OCI-LY7 (cell line): ENCODE data around the gene ZKSCAN5. TPM values are rescaled to one million over a fixed set of nuclear protein-coding genes. Genes with fewer than 3 reads are reported as not detected.

Experiments used
- BruUV-seq: library from RNA; stranded (reverse); fragments of 400-500 nt; replicated peaks from 2 replicates; lab custom pipeline; 2021; lab: Mats Ljungman, UMichigan
- CTCF ChIA-PET: fragments of 300-600 bp; sonication (Branson Sonifier 250); formaldehyde crosslinking; loops from one replicate; lab custom pipeline; 2022; ENCODE audit warnings: antibody characterized with exemption; ENCODE audit not compliant: unreplicated experiment; lab: Charles Lee
- POLR2A ChIA-PET: fragments of 300-600 bp; sonication (Branson Sonifier 250); formaldehyde crosslinking; loops from one replicate; lab custom pipeline; 2022; ENCODE audit warnings: antibody characterized with exemption; lab: Charles Lee
- DNase-seq: peaks from one replicate; pipeline ENCODE4 v3.0.0-alpha.2; 2015; ENCODE audit warnings: low spot score
- H2AFZ ChIP-seq: fragments of 200-600 bp; sonication (generic), shearing (Covaris generic); 2 replicates; pipeline ENCODE4 v1.6.1; 2014; ENCODE audit warnings: mild to moderate bottlenecking, antibody characterized with exemption, low read length, moderate library complexity
- H3K27ac ChIP-seq: fragments of 200-600 bp; sonication (generic); 2 replicates; pipeline ENCODE4 v1.5.1; 2014; ENCODE audit warnings: mixed run types, low read depth, mild to moderate bottlenecking, moderate library complexity, low read length, inconsistent platforms; ENCODE audit not compliant: poor library complexity, severe bottlenecking
- H3K36me3 ChIP-seq: fragments of 200-600 bp; sonication (generic); 2 replicates; pipeline ENCODE4 v1.6.1; 2014; ENCODE audit warnings: mild to moderate bottlenecking, antibody characterized with exemption, low read length, moderate library complexity, mixed read lengths; ENCODE audit not compliant: insufficient read depth
- H3K4me1 ChIP-seq: fragments of 200-600 bp; sonication (generic); 2 replicates; pipeline ENCODE4 v1.5.1; 2014; ENCODE audit warnings: mild to moderate bottlenecking, low read length; ENCODE audit not compliant: insufficient read depth, poor library complexity, severe bottlenecking
- H3K4me2 ChIP-seq: fragments of 200-600 bp; sonication (generic); 2 replicates; pipeline ENCODE4 v1.6.1; 2014; ENCODE audit warnings: mild to moderate bottlenecking, low read length
- H3K4me3 ChIP-seq: fragments of 200-600 bp; sonication (generic); 2 replicates; pipeline ENCODE4 v1.5.1; 2014; ENCODE audit warnings: mild to moderate bottlenecking, low read depth, low read length; ENCODE audit not compliant: poor library complexity, severe bottlenecking
- H3K79me2 ChIP-seq: fragments of 200-600 bp; sonication (generic); 2 replicates; pipeline ENCODE4 v1.6.1; 2016; ENCODE audit warnings: low read depth, mild to moderate bottlenecking, low read length, moderate library complexity, mixed read lengths; ENCODE audit not compliant: insufficient read depth
- H3K9me2 ChIP-seq: fragments of 200-600 bp; sonication (generic); 2 replicates; pipeline ENCODE4 v1.6.1; 2016; ENCODE audit warnings: mild to moderate bottlenecking, low read length, mixed read lengths; ENCODE audit not compliant: insufficient read depth
- H3K9me3 ChIP-seq: fragments of 200-600 bp; sonication (generic); 2 replicates; pipeline ENCODE4 v1.6.1; 2014; ENCODE audit warnings: mild to moderate bottlenecking, mixed run types, low read length, mixed read lengths
- H4K20me1 ChIP-seq: fragments of 200-600 bp; sonication (generic); 2 replicates; pipeline ENCODE4 v1.6.1; 2014; ENCODE audit warnings: mild to moderate bottlenecking, antibody characterized with exemption, low read length, moderate library complexity, mixed read lengths; ENCODE audit not compliant: insufficient read depth
- CTCF ChIP-seq: fragments of 200-600 bp; sonication (generic); conservative IDR thresholded peaks from 2 replicates; pipeline ENCODE4 v1.5.1; 2014; ENCODE audit warnings: mild to moderate bottlenecking, antibody characterized with exemption, low read length, moderate library complexity, mixed read lengths
- EZH2phosphoT487 ChIP-seq: fragments of 200-600 bp; sonication (generic); IDR thresholded peaks from 2 replicates; pipeline ENCODE4 v1.6.1; 2018; ENCODE audit warnings: low read depth, borderline replicate concordance, mild to moderate bottlenecking, mixed run types, antibody characterized with exemption, low read length, moderate library complexity, mixed read lengths
- intact Hi-C: fragments of 100-400 bp; cut with micrococcal nuclease; formaldehyde crosslinking; loops from one replicate; pipeline ENCODE4 v1.10.0; 2022; ENCODE audit not compliant: unreplicated experiment
- total RNA-seq, 2 experiments: library from RNA; depleted of rRNA in 1 of 2; stranded (reverse); fragments of >200 nt in 1 of 2; shearing (Covaris generic) in 1 of 2; gene quantifications; 2 replicates each; pipeline ENCODE4 v1.2.3, GENCODE V29; 2014 to 2022

ZKSCAN5 gene
- total RNA-seq, 2 experiments from 2014 or later, result 12.2 to 14.5 TPM

GRCh38 chr7:99553039-99553438 lies 48.6 kb downstream of the ZKSCAN5 start:
- no peak overlapping the region for H2AFZ ChIP-seq
- no peak overlapping the region for H3K27ac ChIP-seq
- H3K79me2 ChIP-seq, result peaks cover 43% of the 10 kb centered on the region
- no TSS peak for BruUV-seq
- H3K36me3 ChIP-seq, result peaks cover 43% of the 10 kb centered on the region
- H3K4me3 ChIP-seq, result no peak overlapping the region
- POLR2A ChIA-PET, result no interaction called here
- TF ChIP-seq CTCF (no peak), EZH2phosphoT487 (no peak)
- H3K9me2 ChIP-seq, result no peaks in the 10 kb centered on the region
- no peak overlapping the region for H3K4me2 ChIP-seq
- CTCF ChIA-PET, result no interaction called here
- H3K4me1 ChIP-seq, result peaks cover 23% of the 10 kb centered on the region
- no peak for DNase-seq
- intact Hi-C loops, result no loop called here
- no peaks in the 10 kb centered on the region for H3K9me3 ChIP-seq
- no peaks in the 10 kb centered on the region for H4K20me1 ChIP-seq

GRCh38 chr7:99554939-99555338 lies 50.5 kb downstream of the ZKSCAN5 start:
- H3K4me1 ChIP-seq, result peaks cover 28% of the 10 kb centered on the region
- no TSS peak for BruUV-seq
- no peak overlapping the region for H3K4me3 ChIP-seq
- peaks cover 46% of the 10 kb centered on the region for H3K36me3 ChIP-seq
- H3K9me3 ChIP-seq, result no peaks in the 10 kb centered on the region
- H2AFZ ChIP-seq, result no peak overlapping the region
- no peak for DNase-seq
- H4K20me1 ChIP-seq, result 0 out of 2 replicates have a peak, but pooled peaks cover 5% of the 10 kb centered on the region
- intact Hi-C loops, result no loop called here
- no peaks in the 10 kb centered on the region for H3K9me2 ChIP-seq
- H3K79me2 ChIP-seq, result peaks cover 60% of the 10 kb centered on the region
- ChIA-PET POLR2A (no interaction called here), CTCF (no interaction called here)
- H3K4me2 ChIP-seq, result no peak overlapping the region
- TF ChIP-seq EZH2phosphoT487 (no peak), CTCF (no peak)
- no peak overlapping the region for H3K27ac ChIP-seq

GRCh38 chr7:99557196-99557607 lies 52.7 kb downstream of the ZKSCAN5 start:
- H3K9me2 ChIP-seq, result no peaks in the 10 kb centered on the region
- TF ChIP-seq EZH2phosphoT487, result no peak
- no peak for TF ChIP-seq CTCF
- intact Hi-C loops, result no loop called here
- no TSS peak for BruUV-seq
- peak overlapping the region; percentile 82 for H3K4me2 ChIP-seq
- peak; percentile 7 for DNase-seq
- peaks cover 68% of the 10 kb centered on the region for H3K36me3 ChIP-seq
- H4K20me1 ChIP-seq, result 0 out of 2 replicates have a peak, but pooled peaks cover 14% of the 10 kb centered on the region
- no peak overlapping the region for H2AFZ ChIP-seq
- peaks cover 29% of the 10 kb centered on the region for H3K4me1 ChIP-seq
- no peaks in the 10 kb centered on the region for H3K9me3 ChIP-seq
- ChIA-PET CTCF (no interaction called here), POLR2A (interaction anchor here (0.6 to 2.3 kb wide), 6 partner anchors 45 to 1591 kb away, joined by 3 to 20 read pairs (median 4); partner anchors contain the start of genes ATP5MF, BUD31, PDAP1 and ZKSCAN5)
- H3K79me2 ChIP-seq, result peaks cover 65% of the 10 kb centered on the region
- peak overlapping the region; percentile 79 for H3K27ac ChIP-seq
- peak overlapping the region; percentile 97 for H3K4me3 ChIP-seq
